ENCODE results near the gene CHEK1.

- TF ChIP-seq POLR2A (IDR thresholded peaks at IDR 0.05): no peak
- TF ChIP-seq CTCF (IDR thresholded peaks at IDR 0.05): no peak
These were observed 12.9 kb downstream of the CHEK1 start for GRCh38 chr11:125637840-125638239.

Measured in upper lobe of left lung (tissue), 4 donors.